Prostate gland (tissue), 2 donors: ENCODE results near the gene NEDD8.

Experiments used
- CTCF ChIP-seq, 4 experiments: fragments of 200-600 bp in 2 of 4; fragments of 450-650 bp in 2 of 4; sonication (generic) in 2 of 4; IDR thresholded peaks; 1 replicate in 3 of 4; 2 replicates in 1 of 4; pipeline ENCODE4 v1.5.1; 2016 to 2019; ENCODE audit warnings: antibody characterized with exemption in 4 of 4, mild to moderate bottlenecking in 2 of 4, moderate library complexity in 2 of 4
- POLR2AphosphoS5 ChIP-seq: sonication (generic); formaldehyde crosslinking; IDR thresholded peaks from one replicate; pipeline ENCODE4 v1.6.1; 2017; ENCODE audit warnings: antibody characterized with exemption

DNA sequence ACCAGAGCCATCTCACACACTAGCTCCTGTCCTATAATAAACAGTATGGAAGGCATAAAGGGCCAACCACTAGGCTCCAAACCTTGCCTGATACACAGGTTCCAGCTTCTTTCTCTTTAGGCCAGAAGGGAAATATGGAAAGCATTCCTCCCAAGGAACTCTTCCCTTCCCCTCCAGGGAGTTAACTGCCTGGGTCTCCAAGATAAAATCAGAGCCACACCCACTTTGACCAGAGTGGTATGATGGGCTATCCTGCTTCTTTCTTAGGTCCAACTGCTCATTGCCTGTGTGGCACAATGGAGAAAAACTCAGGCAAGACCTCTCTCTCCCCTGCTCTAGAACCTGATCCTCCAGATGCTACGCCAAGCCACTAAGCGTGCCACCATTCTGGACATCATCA, 24.5 kb downstream of the NEDD8 start:
- TF ChIP-seq CTCF (IDR thresholded peaks at IDR 0.05) = no peak
- no peak for TF ChIP-seq POLR2AphosphoS5
